ENCODE data around the gene NUDT16L1.

Gene NUDT16L1

DNA sequence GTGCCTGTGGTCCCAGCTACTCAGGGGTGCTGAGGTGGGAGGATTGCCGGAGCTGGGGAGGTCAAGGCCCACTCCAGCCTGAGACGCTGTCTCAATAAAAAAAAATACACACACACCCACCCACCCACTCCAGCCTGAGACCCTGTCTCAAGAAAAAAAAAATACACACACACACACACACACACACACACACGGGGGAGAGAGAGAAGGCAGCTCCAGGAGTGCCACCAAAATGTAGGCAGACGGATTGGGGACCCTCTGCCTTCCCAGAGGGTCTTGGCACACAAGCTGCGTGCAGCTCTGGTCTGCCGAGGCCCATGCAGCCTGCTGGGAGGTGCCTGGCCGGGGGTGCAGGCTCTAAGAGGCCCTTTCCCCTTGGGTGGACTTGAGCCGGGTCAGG is 5.9 kb upstream of the NUDT16L1 start (continued):
- no peak for TF ChIP-seq TOX (CRISPR knock-in tag; IDR thresholded peaks at IDR 0.05; ENCODE audit: borderline replicate concordance)
- TF ChIP-seq ZC3H10 (CRISPR knock-in tag; IDR thresholded peaks at IDR 0.05) = no peak

DNA sequence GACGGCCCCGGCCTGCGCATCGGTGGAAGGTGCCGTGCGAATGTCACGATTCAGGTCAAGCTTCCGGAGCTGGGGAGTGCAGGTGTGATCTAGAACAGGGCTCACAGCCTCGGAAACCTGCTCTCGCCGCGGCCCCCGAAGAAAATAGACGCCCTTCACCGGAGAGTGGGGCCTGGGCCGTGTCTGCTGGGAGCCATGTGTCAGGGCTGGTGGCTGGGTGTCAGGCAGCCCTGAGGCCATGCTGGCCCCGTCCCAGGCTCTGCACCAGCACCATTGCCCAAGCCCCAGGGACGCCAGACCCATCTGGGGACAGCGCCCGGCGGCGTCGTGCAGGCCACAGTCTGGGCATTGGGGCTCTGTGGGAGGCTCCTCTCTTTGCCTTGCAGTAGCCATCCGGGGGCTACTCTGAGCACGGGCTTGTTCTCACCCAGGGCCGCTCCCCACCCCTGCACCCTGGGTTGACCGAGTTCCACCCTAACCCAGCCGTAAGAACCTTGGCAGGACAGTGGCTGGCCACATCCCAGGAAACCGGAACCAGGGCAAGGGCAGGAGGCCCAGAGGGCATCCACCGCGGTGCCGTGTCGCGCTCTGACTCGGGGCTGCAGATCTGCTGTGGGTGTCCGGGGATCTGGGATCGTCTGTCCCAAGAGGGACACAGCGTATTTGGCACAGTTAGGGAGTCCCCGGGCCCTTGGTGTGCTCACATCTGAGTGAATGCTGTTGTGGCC is 5.3 kb upstream of the NUDT16L1 start:
- ATAC-seq = no peak
- no peak for TF ChIP-seq ZNF565 (CRISPR knock-in tag; conservative IDR thresholded peaks at IDR 0.05; ENCODE audit: low read depth)
- TF ChIP-seq ZNF8 (CRISPR knock-in tag; IDR thresholded peaks at IDR 0.05) = no peak
- TF ChIP-seq PPARA (CRISPR knock-in tag; IDR thresholded peaks at IDR 0.05; ENCODE audit: borderline replicate concordance) = no peak
- no peak for TF ChIP-seq OSR1 (CRISPR knock-in tag; IDR thresholded peaks at IDR 0.05)
- no peak for TF ChIP-seq ESRRG (CRISPR knock-in tag; IDR thresholded peaks at IDR 0.05)
- no peak for TF ChIP-seq ZFP30 (CRISPR knock-in tag; IDR thresholded peaks at IDR 0.05)
- no peak for TF ChIP-seq ARNTL (CRISPR knock-in tag; IDR thresholded peaks at IDR 0.05; ENCODE audit: borderline replicate concordance, low read depth)
- TF ChIP-seq TOX (CRISPR knock-in tag; IDR thresholded peaks at IDR 0.05; ENCODE audit: borderline replicate concordance) = no peak
- no peak for TF ChIP-seq GLIS3 (CRISPR knock-in tag; IDR thresholded peaks at IDR 0.05)
- TF ChIP-seq TCF4 (CRISPR knock-in tag; IDR thresholded peaks at IDR 0.05; ENCODE audit: borderline replicate concordance) = no peak
- TF ChIP-seq, protein P1, sequence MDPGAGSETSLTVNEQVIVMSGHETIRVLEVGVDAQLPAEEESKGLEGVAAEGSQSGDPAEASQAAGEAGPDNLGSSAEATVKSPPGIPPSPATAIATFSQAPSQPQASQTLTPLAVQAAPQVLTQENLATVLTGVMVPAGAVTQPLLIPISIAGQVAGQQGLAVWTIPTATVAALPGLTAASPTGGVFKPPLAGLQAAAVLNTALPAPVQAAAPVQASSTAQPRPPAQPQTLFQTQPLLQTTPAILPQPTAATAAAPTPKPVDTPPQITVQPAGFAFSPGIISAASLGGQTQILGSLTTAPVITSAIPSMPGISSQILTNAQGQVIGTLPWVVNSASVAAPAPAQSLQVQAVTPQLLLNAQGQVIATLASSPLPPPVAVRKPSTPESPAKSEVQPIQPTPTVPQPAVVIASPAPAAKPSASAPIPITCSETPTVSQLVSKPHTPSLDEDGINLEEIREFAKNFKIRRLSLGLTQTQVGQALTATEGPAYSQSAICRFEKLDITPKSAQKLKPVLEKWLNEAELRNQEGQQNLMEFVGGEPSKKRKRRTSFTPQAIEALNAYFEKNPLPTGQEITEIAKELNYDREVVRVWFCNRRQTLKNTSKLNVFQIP (CRISPR knock-in tag; IDR thresholded peaks at IDR 0.05; ENCODE audit: borderline replicate concordance, low read depth) = no peak
- no peak for TF ChIP-seq ZNF70 (CRISPR knock-in tag; IDR thresholded peaks at IDR 0.05)
- TF ChIP-seq ISL1 (CRISPR knock-in tag; IDR thresholded peaks at IDR 0.05) = no peak
- TF ChIP-seq RARB (CRISPR knock-in tag; IDR thresholded peaks at IDR 0.05) = no peak
- TF ChIP-seq ZC3H10 (CRISPR knock-in tag; IDR thresholded peaks at IDR 0.05) = no peak
- no peak for TF ChIP-seq ZFP3 (CRISPR knock-in tag; IDR thresholded peaks at IDR 0.05)
- TF ChIP-seq, protein P2, sequence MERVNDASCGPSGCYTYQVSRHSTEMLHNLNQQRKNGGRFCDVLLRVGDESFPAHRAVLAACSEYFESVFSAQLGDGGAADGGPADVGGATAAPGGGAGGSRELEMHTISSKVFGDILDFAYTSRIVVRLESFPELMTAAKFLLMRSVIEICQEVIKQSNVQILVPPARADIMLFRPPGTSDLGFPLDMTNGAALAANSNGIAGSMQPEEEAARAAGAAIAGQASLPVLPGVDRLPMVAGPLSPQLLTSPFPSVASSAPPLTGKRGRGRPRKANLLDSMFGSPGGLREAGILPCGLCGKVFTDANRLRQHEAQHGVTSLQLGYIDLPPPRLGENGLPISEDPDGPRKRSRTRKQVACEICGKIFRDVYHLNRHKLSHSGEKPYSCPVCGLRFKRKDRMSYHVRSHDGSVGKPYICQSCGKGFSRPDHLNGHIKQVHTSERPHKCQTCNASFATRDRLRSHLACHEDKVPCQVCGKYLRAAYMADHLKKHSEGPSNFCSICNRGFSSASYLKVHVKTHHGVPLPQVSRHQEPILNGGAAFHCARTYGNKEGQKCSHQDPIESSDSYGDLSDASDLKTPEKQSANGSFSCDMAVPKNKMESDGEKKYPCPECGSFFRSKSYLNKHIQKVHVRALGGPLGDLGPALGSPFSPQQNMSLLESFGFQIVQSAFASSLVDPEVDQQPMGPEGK (CRISPR knock-in tag; IDR thresholded peaks at IDR 0.05; ENCODE audit: borderline replicate concordance) = no peak
- no peak for TF ChIP-seq BACH2 (CRISPR knock-in tag; IDR thresholded peaks at IDR 0.05; ENCODE audit: borderline replicate concordance)

DNA sequence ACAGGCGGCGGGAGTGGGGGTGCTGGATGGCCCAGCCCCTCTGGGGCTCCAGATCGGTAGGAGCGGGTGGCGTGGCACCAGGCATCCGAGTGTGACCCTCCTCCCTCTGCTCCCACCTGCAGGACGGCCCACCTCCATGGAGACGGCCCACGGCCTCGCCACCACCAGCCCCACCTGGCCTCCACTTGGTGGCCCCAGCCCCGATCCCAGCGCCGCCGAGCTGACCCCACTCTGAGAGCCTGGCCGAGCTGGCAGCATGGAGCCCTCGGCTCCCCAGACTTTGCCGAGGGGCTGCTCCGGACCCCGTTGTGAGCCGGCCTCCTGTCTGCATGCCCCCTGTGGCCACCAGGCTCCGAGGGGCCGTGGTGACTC is 4.7 kb upstream of the NUDT16L1 start:
- ATAC-seq = no peak
- no peak for TF ChIP-seq PPARA (CRISPR knock-in tag; IDR thresholded peaks at IDR 0.05; ENCODE audit: borderline replicate concordance)
- TF ChIP-seq, protein P3, sequence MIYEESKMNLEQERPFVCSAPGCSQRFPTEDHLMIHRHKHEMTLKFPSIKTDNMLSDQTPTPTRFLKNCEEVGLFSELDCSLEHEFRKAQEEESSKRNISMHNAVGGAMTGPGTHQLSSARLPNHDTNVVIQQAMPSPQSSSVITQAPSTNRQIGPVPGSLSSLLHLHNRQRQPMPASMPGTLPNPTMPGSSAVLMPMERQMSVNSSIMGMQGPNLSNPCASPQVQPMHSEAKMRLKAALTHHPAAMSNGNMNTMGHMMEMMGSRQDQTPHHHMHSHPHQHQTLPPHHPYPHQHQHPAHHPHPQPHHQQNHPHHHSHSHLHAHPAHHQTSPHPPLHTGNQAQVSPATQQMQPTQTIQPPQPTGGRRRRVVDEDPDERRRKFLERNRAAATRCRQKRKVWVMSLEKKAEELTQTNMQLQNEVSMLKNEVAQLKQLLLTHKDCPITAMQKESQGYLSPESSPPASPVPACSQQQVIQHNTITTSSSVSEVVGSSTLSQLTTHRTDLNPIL (CRISPR knock-in tag; IDR thresholded peaks at IDR 0.05; ENCODE audit: low read depth) = no peak
- TF ChIP-seq GLIS3 (CRISPR knock-in tag; IDR thresholded peaks at IDR 0.05) = no peak
- no peak for TF ChIP-seq ARNTL (CRISPR knock-in tag; IDR thresholded peaks at IDR 0.05; ENCODE audit: borderline replicate concordance, low read depth)
- no peak for TF ChIP-seq ZFP30 (CRISPR knock-in tag; IDR thresholded peaks at IDR 0.05)
- no peak for TF ChIP-seq ZFP3 (CRISPR knock-in tag; IDR thresholded peaks at IDR 0.05)
- TF ChIP-seq TOX (CRISPR knock-in tag; IDR thresholded peaks at IDR 0.05; ENCODE audit: borderline replicate concordance) = no peak

DNA sequence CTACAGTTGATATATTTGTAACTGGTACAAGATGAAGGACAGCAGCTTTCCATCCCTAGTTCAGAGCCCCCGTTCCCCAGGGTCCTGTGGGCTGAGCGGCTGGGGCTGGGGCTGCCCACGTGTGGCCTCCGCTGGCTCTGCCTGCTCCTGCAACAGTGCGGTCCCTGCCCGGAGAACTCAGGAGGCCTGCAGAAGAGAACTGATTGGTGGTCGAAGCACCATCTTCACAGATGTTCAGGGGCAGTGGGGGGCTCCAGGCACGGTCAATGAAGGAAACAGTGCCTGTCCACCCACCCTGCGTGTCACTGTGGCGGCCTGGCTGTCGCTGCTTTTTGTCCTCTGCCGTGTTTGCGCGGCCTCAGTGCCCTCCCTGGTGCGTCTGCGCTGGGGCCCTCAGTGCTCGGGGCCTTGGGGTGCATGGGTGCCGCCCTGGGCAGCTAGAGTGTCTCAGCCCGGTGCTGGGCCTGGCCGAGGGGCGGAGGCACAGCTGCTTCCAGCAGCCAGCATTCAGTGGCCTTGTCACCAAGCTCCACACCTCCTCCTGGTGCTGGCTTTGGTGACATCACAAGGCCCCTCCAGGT is 4.2 kb upstream of the NUDT16L1 start:
- TF ChIP-seq ZNF565 (CRISPR knock-in tag; conservative IDR thresholded peaks at IDR 0.05; ENCODE audit: low read depth) (no peak), TOX (CRISPR knock-in tag; IDR thresholded peaks at IDR 0.05; ENCODE audit: borderline replicate concordance) (no peak), ZNF70 (CRISPR knock-in tag; IDR thresholded peaks at IDR 0.05) (no peak), PPARA (CRISPR knock-in tag; IDR thresholded peaks at IDR 0.05; ENCODE audit: borderline replicate concordance) (no peak), CSDC2 (CRISPR knock-in tag; IDR thresholded peaks at IDR 0.05) (no peak), ISL1 (CRISPR knock-in tag; IDR thresholded peaks at IDR 0.05) (no peak), ZFP3 (CRISPR knock-in tag; IDR thresholded peaks at IDR 0.05) (no peak), BACH2 (CRISPR knock-in tag; IDR thresholded peaks at IDR 0.05; ENCODE audit: borderline replicate concordance) (no peak), SNAI2 (CRISPR knock-in tag; IDR thresholded peaks at IDR 0.05) (no peak), ZC3H10 (CRISPR knock-in tag; IDR thresholded peaks at IDR 0.05) (no peak), OSR1 (CRISPR knock-in tag; IDR thresholded peaks at IDR 0.05) (no peak), RARB (CRISPR knock-in tag; IDR thresholded peaks at IDR 0.05) (no peak), ESRRG (CRISPR knock-in tag; IDR thresholded peaks at IDR 0.05) (no peak), GLIS3 (CRISPR knock-in tag; IDR thresholded peaks at IDR 0.05) (no peak), ARNTL (CRISPR knock-in tag; IDR thresholded peaks at IDR 0.05; ENCODE audit: borderline replicate concordance, low read depth) (no peak), ZNF8 (CRISPR knock-in tag; IDR thresholded peaks at IDR 0.05) (no peak), ZFP30 (CRISPR knock-in tag; IDR thresholded peaks at IDR 0.05) (no peak), TCF4 (CRISPR knock-in tag; IDR thresholded peaks at IDR 0.05; ENCODE audit: borderline replicate concordance) (no peak)
- TF ChIP-seq, protein P1 (CRISPR knock-in tag; IDR thresholded peaks at IDR 0.05; ENCODE audit: borderline replicate concordance, low read depth) = no peak
- TF ChIP-seq, protein P4, sequence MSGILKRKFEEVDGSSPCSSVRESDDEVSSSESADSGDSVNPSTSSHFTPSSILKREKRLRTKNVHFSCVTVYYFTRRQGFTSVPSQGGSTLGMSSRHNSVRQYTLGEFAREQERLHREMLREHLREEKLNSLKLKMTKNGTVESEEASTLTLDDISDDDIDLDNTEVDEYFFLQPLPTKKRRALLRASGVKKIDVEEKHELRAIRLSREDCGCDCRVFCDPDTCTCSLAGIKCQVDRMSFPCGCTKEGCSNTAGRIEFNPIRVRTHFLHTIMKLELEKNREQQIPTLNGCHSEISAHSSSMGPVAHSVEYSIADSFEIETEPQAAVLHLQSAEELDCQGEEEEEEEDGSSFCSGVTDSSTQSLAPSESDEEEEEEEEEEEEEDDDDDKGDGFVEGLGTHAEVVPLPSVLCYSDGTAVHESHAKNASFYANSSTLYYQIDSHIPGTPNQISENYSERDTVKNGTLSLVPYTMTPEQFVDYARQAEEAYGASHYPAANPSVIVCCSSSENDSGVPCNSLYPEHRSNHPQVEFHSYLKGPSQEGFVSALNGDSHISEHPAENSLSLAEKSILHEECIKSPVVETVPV (CRISPR knock-in tag; IDR thresholded peaks at IDR 0.05) = no peak
- no peak for ATAC-seq

All from SK-N-SH treated with all-trans-retinoic acid at 6 μM for 48 hours (cell line).